ENCODE measurements around the gene PRRT4. TPM values are rescaled to one million over a fixed set of nuclear protein-coding genes. Genes with fewer than 3 reads are reported as not detected.
A peak's percentile ranks its signal among the peaks of the same experiment; 100 is the strongest.

The PRRT4 gene
- total and polyA plus RNA-seq, 9 of the 15 experiments (the other 6 are each of a cell fraction or from before 2014, with no cell fraction given): not detected

DNA sequence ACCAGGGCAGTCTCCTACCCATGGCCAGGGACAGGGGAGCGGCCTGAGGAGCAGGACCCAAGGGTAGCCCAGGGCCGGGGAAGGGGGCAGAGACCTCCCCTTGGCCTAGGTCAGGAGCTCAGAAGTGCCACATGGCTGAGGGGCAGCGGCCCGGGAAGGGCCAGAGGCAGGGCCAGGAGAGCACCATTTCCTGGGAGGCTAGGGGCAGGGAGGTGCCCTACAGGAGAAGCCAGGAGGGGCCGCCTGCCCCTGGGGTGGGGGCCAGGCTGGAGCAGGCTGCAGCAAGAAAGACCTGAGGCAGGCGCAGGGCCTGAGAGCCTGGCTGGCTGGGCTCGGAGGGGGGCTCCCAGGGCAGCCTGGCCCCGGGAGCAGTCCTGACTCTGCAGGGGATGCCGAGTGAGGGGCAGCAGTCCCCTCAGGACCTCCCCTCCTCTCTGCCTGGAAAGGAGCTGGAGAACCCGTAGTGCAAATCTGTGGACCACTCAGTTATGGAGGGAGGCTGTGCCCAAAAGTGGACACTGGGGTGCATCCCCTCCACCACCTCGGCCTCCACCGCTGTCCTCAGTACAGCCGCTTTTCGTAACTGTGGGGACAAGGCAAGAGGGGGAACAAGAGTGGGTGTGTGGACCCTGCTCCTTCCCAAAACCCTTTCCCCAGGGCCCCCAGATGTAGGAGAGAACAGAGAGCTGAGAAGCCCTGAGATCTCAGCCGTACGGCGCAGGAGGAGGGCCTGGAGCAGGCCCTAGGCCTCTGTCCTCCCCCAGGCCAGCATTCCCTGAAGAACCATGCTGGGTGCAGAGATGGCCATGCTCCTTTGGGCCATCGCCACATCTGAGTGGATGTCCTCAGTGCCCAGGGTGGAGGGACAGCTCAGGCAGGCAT lies 31.2 kb upstream of the PRRT4 start (continued):
- TF ChIP-seq BRD9 (IDR thresholded peaks at IDR 0.05; ENCODE audit: low read depth, partially characterized antibody) (no peak), NFIC (IDR thresholded peaks at IDR 0.05) (no peak), U2AF2 (optimal IDR thresholded peaks at IDR 0.05; ENCODE audit: low read depth, low read length) (no peak), POLR3G (IDR thresholded peaks at IDR 0.05; ENCODE audit: extremely low read depth, insufficient read length, insufficient replicate concordance) (no peak)
- TF ChIP-seq, protein P1, sequence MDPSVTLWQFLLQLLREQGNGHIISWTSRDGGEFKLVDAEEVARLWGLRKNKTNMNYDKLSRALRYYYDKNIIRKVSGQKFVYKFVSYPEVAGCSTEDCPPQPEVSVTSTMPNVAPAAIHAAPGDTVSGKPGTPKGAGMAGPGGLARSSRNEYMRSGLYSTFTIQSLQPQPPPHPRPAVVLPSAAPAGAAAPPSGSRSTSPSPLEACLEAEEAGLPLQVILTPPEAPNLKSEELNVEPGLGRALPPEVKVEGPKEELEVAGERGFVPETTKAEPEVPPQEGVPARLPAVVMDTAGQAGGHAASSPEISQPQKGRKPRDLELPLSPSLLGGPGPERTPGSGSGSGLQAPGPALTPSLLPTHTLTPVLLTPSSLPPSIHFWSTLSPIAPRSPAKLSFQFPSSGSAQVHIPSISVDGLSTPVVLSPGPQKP (CRISPR knock-in tag; IDR thresholded peaks at IDR 0.05): no peak

DNA sequence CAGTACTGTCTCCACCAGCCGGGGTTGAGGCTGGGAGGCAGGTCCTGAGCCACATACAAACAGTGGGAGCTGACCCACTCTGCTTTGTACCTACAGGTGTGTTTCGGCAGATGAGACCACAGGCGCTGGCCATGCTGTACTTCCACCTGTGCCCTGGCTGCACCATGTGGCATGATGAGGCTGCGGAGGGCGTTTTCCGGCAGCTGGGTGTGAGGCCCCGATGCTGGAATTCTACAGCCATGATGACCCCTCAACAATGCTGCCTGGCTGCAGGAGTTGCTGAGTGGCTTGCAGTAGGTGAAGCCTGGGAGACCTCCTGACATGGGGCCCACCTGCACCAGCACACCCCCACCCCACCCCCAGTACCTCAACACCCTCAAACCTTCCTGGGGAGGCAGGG lies 30.3 kb upstream of the PRRT4 start:
- CTCF ChIA-PET (ENCODE audit: low intra/inter-chr PET ratio): no interaction called here
- Histone ChIP-seq H3K9ac (ENCODE audit: insufficient read depth in 1 of 2, low read depth in 2 of 2, low read length in 2 of 2) (no peak overlapping the region; a peak in 1 of 4 replicates), H3K4me1 (replicated peaks in 1 of 2; ENCODE audit: control insufficient read depth in 2 of 2, insufficient read depth in 2 of 2, low read length in 2 of 2) (peaks cover 0 to 23% of the 10 kb centered on the region in 2 experiments; a peak in 3 of 5 replicates), H3K9me3 (replicated peaks; ENCODE audit: control insufficient read depth, insufficient read depth, low read depth, low read length) (no peaks in the 10 kb centered on the region), H2AFZ (ENCODE audit: low read depth, low read length) (no peak overlapping the region), H3K27me3 (ENCODE audit: control insufficient read depth in 2 of 2, insufficient read depth in 2 of 2, low read length in 2 of 2) (no peaks in the 10 kb centered on the region), H3K27ac (ENCODE audit: extremely low read depth, low read depth, low read length) (no peak overlapping the region), H3K4me3 (no peak overlapping the region), H3K9me1 (ENCODE audit: control insufficient read depth, insufficient read depth, low read length) (peaks cover 3% of the 10 kb centered on the region), H3K36me3 (ENCODE audit: control insufficient read depth, insufficient read depth, low read length) (peaks cover 45% of the 10 kb centered on the region; the same call in 1 of the 3 replicates), H4K20me1 (replicated peaks; ENCODE audit: control insufficient read depth, insufficient read depth, low read length) (0 out of 2 replicates have a peak, but pooled peaks cover 19% of the 10 kb centered on the region), H3K4me2 (ENCODE audit: insufficient read depth, low read length) (no peak overlapping the region), H3K79me2 (ENCODE audit: control insufficient read depth, insufficient read depth, low read length) (no peaks in the 10 kb centered on the region)
- in situ Hi-C loops (cut with MboI): no loop called here
- no TSS peak for BruUV-seq (replicated peaks)
- 79% methylated on average over 7 of the region's 7 CpGs for WGBS (ENCODE audit: insufficient coverage, low coverage, missing lambda C conversion rate)
- peak in 1 of 4 experiments; percentile 41 for DNase-seq (ENCODE audit: extremely low read depth in 1 of 4, low spot score in 3 of 4)
- intact Hi-C loops (cut with micrococcal nuclease): no loop called here
- no peak for FAIRE-seq
- POLR2A ChIA-PET: interaction anchor here (0.7 to 1.8 kb wide), 4 partner anchors 9 to 13 kb away, joined by 3 to 11 read pairs (median 4); no protein-coding TSS in a partner anchor
- no peak for ATAC-seq
- no peak for TF ChIP-seq MAFG (tag; conservative IDR thresholded peaks at IDR 0.05)
- TF ChIP-seq, protein P2, sequence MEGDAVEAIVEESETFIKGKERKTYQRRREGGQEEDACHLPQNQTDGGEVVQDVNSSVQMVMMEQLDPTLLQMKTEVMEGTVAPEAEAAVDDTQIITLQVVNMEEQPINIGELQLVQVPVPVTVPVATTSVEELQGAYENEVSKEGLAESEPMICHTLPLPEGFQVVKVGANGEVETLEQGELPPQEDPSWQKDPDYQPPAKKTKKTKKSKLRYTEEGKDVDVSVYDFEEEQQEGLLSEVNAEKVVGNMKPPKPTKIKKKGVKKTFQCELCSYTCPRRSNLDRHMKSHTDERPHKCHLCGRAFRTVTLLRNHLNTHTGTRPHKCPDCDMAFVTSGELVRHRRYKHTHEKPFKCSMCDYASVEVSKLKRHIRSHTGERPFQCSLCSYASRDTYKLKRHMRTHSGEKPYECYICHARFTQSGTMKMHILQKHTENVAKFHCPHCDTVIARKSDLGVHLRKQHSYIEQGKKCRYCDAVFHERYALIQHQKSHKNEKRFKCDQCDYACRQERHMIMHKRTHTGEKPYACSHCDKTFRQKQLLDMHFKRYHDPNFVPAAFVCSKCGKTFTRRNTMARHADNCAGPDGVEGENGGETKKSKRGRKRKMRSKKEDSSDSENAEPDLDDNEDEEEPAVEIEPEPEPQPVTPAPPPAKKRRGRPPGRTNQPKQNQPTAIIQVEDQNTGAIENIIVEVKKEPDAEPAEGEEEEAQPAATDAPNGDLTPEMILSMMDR (IDR thresholded peaks at IDR 0.05 in 2 of 3, conservative IDR thresholded peaks at IDR 0.05 in 1 of 3; ENCODE audit: insufficient read depth in 2 of 3, low read depth in 1 of 3, low read length in 3 of 3): no peak
- no peak for TF ChIP-seq ZNF717 (CRISPR knock-in tag; IDR thresholded peaks at IDR 0.05)
- TF ChIP-seq, protein P3, sequence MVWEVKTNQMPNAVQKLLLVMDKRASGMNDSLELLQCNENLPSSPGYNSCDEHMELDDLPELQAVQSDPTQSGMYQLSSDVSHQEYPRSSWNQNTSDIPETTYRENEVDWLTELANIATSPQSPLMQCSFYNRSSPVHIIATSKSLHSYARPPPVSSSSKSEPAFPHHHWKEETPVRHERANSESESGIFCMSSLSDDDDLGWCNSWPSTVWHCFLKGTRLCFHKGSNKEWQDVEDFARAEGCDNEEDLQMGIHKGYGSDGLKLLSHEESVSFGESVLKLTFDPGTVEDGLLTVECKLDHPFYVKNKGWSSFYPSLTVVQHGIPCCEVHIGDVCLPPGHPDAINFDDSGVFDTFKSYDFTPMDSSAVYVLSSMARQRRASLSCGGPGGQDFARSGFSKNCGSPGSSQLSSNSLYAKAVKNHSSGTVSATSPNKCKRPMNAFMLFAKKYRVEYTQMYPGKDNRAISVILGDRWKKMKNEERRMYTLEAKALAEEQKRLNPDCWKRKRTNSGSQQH (CRISPR knock-in tag; IDR thresholded peaks at IDR 0.05): no peak
- TF ChIP-seq POLR2A (conservative IDR thresholded peaks at IDR 0.05): peak; percentile 44; the same call in 1 of the 2 replicates

Data from K562 (cell line).